Ascending aorta (tissue), 2 donors: ENCODE data around the gene RSU1. TPM values are rescaled to one million over a fixed set of nuclear protein-coding genes. Genes with fewer than 3 reads are reported as not detected.

ENCODE experiments used
- DNase-seq, 2 donors: peaks; one replicate each; pipeline ENCODE4 v3.0.0-alpha.2; 2019; ENCODE audit warnings: low spot score in 2 of 2
- H3K27ac ChIP-seq, 2 donors: fragments of 200-600 bp; sonication (generic); one replicate each; pipeline ENCODE4 v1.5.1; 2016 to 2017; ENCODE audit warnings: mild to moderate bottlenecking in 1 of 2
- H3K27me3 ChIP-seq: fragments of 200-600 bp; sonication (generic); one replicate; pipeline ENCODE4 v1.5.1; 2017
- H3K36me3 ChIP-seq, 2 donors: fragments of 200-600 bp; sonication (generic); one replicate each; pipeline ENCODE4 v1.5.1; 2016
- H3K4me1 ChIP-seq, 2 donors: fragments of 200-600 bp; sonication (generic); one replicate each; pipeline ENCODE4 v1.5.1; 2016 to 2017; ENCODE audit warnings: mild to moderate bottlenecking in 1 of 2
- H3K4me3 ChIP-seq, 2 donors: fragments of 200-600 bp; sonication (generic); one replicate each; pipeline ENCODE4 v1.5.1; 2016 to 2017; ENCODE audit warnings: mild to moderate bottlenecking in 1 of 2
- H3K9me3 ChIP-seq, 2 donors: fragments of 200-600 bp; sonication (generic); one replicate each; pipeline ENCODE4 v1.5.1; 2016
- CTCF ChIP-seq, 3 experiments: fragments of 200-600 bp in 2 of 3; fragments of 450-650 bp in 1 of 3; sonication (generic) in 2 of 3; IDR thresholded peaks; one replicate each; pipeline ENCODE4 v1.5.1; 2016 to 2019; ENCODE audit warnings: antibody characterized with exemption in 3 of 3, mild to moderate bottlenecking in 1 of 3, moderate library complexity in 1 of 3
- intact Hi-C: fragments of 100-400 bp; cut with DNase I; formaldehyde crosslinking; loops from one replicate; pipeline ENCODE4 v1.15.1; 2023
- total RNA-seq: library from RNA; depleted of rRNA; stranded (reverse); fragments of >200 nt; gene quantifications from one replicate; pipeline ENCODE4 v1.1.0, GENCODE V29; 2016

RSU1 gene
- total RNA-seq, 1 donor from 2014 or later: 82.2 TPM

GRCh38 chr10:16586358-16587138 is 230.7 kb downstream of the RSU1 start:
- H3K4me1 ChIP-seq: no peaks in the 10 kb centered on the region
- H3K36me3 ChIP-seq: no peaks in the 10 kb centered on the region
- H3K27me3 ChIP-seq: no peaks in the 10 kb centered on the region
- intact Hi-C loops: no loop called here
- no peak for DNase-seq
- H3K4me3 ChIP-seq: no peak overlapping the region
- H3K9me3 ChIP-seq: no peaks in the 10 kb centered on the region
- H3K27ac ChIP-seq: no peak overlapping the region
- TF ChIP-seq CTCF (IDR thresholded peaks at IDR 0.05): no peak

- Histone ChIP-seq H3K27me3 (no peaks in the 10 kb centered on the region), H3K27ac (no peak overlapping the region), H3K4me3 (no peak overlapping the region), H3K4me1 (no peaks in the 10 kb centered on the region), H3K36me3 (no peaks in the 10 kb centered on the region), H3K9me3 (no peaks in the 10 kb centered on the region)
- DNase-seq: no peak
- intact Hi-C loops: no loop called here
- no peak for TF ChIP-seq CTCF (IDR thresholded peaks at IDR 0.05)
Observed at GRCh38 chr10:16585103-16585502, 232.1 kb downstream of the RSU1 start.

- Histone ChIP-seq H3K4me3 (no peak overlapping the region), H3K27me3 (no peaks in the 10 kb centered on the region), H3K36me3 (no peaks in the 10 kb centered on the region), H3K4me1 (no peaks in the 10 kb centered on the region), H3K9me3 (no peaks in the 10 kb centered on the region), H3K27ac (no peak overlapping the region)
- DNase-seq: no peak
- intact Hi-C loops: no loop called here
- TF ChIP-seq CTCF (IDR thresholded peaks at IDR 0.05): no peak
Observed at GRCh38 chr10:16583382-16583781, 233.8 kb downstream of the RSU1 start.

- no peak for DNase-seq
- TF ChIP-seq CTCF (IDR thresholded peaks at IDR 0.05): no peak
- intact Hi-C loops: no loop called here
Observed at GRCh38 chr10:16581202-16581601, 236.0 kb downstream of the RSU1 start.

GRCh38 chr10:16570731-16571130 is 246.5 kb downstream of the RSU1 start:
- no peaks in the 10 kb centered on the region for H3K36me3 ChIP-seq

More at GRCh38 chr10:16581202-16581601, 236.0 kb downstream of the RSU1 start:
- Histone ChIP-seq H3K27me3 (no peaks in the 10 kb centered on the region), H3K36me3 (no peaks in the 10 kb centered on the region), H3K27ac (no peak overlapping the region), H3K4me3 (no peak overlapping the region), H3K9me3 (no peaks in the 10 kb centered on the region), H3K4me1 (no peaks in the 10 kb centered on the region)

More at GRCh38 chr10:16570731-16571130, 246.5 kb downstream of the RSU1 start:
- Histone ChIP-seq H3K27me3 (no peaks in the 10 kb centered on the region), H3K27ac (no peak overlapping the region), H3K4me3 (no peak overlapping the region), H3K9me3 (no peaks in the 10 kb centered on the region), H3K4me1 (no peaks in the 10 kb centered on the region)
- intact Hi-C loops: no loop called here
- TF ChIP-seq CTCF (IDR thresholded peaks at IDR 0.05): no peak
- no peak for DNase-seq
